Measurements from ENCODE around the gene AMPD1.

The AMPD1 gene

DNA sequence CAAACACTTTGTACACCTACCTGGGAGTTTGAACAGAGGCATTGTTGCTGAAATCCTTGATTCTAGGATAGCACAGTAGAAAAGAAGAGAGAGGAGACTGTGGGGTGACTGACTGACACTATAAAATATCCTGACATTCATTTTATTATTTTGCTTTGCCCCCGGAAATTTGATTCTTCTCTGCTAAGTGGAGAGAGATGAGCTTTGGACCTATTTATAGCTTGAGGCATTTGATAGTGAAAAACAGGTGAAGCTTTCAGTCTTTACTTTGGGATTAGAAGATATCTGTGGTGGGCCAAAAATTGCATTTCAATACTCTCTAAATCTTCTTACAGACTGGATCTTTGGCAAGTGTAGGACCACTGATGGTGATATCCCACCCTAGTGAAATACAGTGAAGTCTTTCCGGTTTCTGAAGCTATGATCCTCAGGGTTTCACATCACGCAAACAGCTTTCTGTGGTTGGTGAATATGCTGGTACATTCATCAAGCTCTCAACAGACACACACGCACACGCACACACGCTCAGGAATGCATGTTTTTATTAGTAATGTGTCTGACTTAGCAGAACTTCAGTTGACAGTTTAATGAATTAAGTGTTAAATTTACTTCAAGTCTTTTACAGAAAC lies at the start of gene AMPD1:
AMPD1 (minus strand) TSS at position 117 of the 629 bp plus-strand sequence; CDS start at position 42, 75 bp downstream.
- DNase-seq (ENCODE audit: low read depth), result no peak

DNA sequence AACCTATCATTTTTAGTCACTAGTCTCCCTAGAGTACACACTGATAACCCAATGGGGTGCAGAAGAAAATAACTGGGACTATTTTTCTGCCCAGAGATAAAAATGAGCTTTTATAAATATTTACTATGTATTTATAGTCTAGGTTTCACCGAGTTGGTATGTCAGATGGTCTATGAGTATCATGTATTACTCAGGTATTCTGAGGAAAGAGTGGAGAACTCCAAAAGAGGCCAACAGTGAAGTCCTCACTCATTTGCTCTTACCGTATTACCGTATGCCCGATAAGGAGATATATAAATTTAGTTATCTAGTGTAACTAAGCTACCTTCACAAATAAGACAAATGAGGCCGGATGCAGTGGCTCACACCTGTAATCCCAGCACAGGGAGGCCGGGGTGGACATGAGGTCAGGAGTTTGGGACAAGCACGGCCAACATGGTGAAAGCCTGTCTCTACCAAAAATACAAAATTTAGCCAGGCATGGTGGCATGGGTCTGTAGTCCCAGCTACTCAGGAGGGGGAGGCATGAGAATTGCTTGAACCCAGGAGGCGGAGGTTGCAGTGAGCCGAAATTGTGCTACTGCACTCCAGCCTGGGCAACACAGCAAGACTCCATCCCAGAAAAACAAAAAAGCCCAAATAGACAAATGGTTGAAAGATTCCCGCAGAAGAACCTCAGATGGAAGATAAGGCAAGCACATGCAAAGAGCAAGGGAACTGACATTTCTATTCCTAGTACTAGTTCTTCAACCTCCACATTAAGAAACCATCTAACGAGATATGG lies 46.8 kb upstream of the AMPD1 start:
- DNase-seq (ENCODE audit: low read depth), result no peak

DNA sequence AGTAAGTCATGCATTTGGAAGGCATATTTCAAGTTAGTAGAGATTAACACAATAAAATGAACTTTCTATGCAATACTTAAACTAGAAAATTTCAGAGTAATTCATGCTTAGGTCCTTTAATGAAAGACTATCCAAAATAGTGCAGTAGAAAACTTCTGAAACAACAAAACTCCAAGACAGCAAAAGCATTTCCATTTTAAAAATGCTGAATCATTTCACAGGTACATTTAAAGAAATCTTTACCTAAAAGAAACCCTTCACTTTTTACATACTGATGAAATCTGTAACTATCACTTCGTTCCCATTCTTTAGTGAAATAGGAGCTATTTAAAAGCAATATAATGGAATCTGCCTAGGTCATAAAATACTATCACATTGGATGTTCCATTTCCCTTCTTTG lies 45.0 kb upstream of the AMPD1 start:
- DNase-seq (ENCODE audit: low read depth), result no peak

DNA sequence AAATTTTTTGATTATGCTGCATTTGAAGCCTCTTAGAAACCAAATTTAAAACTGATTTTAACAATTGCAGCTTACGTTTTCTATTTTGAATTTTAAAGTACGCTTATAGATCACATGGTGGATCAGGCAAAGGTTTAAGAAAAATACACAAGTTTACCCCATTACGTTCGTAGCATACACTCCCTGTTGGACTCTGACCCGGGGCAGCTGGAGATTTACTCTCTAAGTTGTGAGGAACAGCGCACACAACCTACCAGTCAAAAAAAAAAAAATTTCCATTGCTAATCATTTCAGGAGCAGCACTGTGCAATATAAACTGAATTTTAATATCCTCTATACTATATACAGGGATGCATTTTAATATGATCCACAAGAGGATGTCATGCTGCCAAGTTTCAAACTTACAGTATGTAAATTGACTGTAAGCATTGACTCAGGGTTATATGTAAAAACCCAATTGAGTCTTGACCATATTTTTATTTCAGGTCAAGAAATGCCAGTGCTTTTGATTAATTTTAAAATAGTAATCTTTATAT lies 42.0 kb upstream of the AMPD1 start:
- no peak for DNase-seq (ENCODE audit: low read depth)

DNA sequence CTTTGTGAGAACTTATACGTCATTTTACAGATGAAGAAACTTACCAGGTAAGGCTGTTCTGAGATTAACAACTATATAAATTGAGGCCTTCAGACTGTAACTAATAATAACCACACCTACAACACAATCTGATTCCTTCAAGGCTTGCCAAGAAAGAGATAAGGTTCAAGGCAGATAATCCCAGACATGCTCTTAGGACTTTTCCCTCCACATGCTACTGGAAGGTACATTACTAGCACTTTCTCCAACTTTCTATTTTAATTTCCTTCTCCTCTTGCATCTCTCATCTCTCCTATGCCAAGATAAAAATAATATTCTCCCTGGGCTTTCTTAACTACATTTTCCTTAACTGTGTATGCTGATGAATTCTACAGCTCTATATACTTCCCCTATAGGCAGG lies 40.1 kb upstream of the AMPD1 start:
- DNase-seq (ENCODE audit: low read depth), result no peak

DNA sequence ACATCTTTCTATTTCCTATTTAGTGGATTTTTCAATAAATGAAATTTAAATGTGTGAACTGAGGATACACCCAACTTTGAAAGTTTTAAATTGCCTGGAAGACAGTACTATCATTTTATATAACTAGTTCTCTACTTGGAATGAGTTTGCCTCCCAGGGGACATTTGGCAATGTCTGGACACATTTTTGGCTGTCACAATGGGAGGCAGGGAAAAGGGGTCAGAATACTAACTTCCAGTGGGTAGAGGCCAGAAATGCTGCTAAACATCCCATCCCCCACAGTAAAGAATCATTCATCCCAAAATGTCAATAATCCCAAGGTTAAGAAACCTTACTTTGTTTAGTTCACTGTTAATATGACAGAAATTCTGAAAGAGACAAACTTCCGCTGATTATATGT lies 34.4 kb upstream of the AMPD1 start:
- no peak for DNase-seq (ENCODE audit: low read depth)

DNA sequence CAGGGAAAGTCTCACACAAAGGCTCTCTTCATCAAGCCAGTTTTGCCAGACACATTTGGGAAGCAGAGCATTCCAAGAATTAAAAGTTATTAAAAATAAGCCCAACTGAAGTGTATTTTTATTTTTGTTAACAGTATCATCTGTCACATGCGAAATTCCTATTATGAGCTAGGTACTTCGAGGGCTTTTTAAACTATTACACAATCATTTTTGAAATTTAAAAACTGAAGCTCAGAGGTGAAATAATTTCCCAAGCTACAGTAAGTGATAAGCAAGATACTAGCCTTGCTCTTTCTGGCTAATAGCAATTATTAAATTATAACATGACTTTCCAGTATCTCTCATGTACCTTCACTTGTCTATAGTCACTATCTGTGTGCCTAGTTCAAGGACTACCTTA lies 33.2 kb upstream of the AMPD1 start:
- DNase-seq (ENCODE audit: low read depth), result no peak

DNA sequence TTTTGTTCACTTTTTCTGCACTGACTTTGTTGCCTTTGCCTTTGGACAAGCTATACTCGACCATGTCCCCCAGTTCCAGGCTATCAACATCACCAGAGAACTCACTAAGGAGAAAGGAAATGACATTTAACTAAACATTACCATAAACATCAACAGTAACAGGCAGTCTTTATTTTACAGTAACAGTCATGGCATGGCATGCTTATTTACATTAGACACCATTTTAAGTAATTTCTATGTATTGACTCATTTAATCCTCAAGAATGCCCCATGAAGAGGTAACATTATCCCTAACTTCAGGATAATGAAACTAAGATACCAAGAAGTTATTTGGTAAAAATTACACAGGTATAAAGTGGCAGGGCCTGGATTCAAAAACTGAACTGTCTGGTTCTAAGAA lies 29.9 kb upstream of the AMPD1 start:
- DNase-seq (ENCODE audit: low read depth), result no peak

DNA sequence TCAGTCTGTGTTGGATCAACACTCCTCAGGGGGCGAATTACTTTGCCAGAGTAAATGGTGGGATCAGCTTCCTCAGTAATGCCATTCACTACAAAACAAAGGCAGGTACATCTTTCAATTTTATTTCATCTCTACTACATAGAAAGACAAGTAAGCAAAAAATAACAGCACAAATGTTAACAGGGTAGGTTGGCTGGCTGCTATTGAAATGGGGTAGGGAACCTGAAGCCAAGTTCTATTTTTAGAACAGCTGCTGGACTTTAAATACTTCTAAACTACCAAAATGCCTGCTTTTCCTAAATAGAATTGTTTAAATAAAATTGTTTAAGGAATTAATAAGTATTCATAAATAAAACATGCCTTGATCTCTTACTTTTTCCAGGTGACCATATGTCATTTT lies 28.6 kb upstream of the AMPD1 start:
- no peak for DNase-seq (ENCODE audit: low read depth)

DNA sequence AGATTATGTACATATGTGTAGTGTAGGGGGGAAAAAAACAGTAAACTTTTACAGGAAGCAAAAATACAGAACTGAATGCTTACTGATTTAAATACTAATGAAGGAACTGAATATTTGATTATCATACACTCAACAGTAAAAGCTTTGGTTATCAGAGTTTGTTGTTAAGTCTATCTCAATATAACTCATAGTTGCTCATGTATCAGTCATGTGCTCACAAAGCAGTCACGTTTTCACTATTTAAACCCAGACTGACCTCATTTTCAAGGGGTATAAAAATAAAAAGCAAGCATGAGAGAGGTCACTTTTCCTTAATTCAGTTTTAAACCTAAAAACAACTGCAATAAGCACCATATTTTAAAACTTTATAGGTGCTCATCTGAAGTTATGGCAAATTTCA lies 28.1 kb upstream of the AMPD1 start:
- no peak for DNase-seq (ENCODE audit: low read depth)

DNA sequence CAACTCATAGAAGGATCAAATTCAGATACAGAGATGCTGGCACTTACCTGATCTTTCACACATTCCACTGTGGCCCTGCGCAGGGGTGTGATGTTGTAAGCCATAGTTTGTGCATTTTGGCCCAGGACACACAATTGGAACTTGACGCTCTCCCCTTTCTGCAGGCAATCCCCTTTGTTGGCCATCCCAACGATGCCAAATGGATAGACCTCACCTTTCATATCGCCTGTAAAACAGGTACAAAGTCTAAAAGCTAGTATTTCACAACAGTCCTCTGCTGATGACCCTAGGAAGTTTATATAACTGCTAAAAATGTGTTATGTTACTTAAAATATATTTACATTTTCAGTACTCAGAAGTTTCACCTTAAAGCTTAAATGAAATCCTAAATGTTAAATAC lies 25.1 kb upstream of the AMPD1 start:
- no peak for DNase-seq (ENCODE audit: low read depth)

DNA sequence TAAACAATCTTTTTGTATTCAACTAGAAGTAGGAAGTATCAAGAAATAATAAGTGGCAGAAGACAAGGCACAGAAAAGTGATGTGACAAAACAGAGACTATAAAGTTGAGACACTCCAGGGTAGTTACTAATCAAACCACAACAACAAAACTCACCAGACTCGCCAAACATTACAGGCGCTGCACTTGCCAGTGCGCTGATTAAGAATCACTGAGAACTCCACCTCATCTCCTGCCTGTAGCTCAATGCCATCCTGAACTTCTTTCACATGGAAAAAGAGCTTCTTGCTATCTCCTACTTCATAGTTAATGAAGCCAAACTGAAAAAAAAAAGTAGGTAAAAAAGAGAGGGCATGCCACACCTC lies 24.1 kb upstream of the AMPD1 start:
- no peak for DNase-seq (ENCODE audit: low read depth)

DNA sequence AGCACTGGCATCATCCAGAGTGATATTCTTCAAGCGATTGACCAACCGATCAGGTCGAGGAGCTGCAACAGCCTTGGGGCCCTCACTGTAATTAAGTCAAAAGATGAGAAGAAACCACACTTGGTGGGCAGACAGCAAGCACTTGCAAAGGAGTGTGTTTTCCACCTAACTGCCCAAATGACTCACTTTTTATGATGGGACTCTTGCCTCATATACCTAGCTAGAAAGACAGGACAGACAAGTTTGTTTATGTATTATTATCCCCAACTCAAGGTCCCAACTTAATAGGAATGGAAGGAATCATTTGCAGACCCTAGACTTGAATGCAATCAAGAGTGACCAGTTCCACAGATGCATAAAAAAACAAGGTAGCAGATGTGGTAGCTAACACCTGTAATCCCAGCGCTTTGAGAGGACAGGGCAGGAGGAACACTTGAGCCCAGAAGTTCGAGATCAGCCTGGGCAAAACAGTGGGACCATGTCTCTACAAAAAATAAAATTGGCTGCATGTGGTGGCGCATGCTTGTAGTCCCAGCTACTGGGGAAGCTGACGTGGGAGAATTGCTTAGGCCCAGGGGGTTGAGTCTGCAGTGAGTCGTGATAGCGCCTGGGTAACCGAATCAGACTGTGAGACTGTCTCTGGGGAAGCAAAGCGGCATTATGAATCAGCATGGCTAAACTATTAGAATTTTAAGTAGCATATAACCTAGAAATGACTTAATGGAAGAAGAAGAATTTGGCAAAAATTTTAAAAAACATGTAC lies 23.5 kb upstream of the AMPD1 start:
- DNase-seq (ENCODE audit: low read depth), result no peak

DNA sequence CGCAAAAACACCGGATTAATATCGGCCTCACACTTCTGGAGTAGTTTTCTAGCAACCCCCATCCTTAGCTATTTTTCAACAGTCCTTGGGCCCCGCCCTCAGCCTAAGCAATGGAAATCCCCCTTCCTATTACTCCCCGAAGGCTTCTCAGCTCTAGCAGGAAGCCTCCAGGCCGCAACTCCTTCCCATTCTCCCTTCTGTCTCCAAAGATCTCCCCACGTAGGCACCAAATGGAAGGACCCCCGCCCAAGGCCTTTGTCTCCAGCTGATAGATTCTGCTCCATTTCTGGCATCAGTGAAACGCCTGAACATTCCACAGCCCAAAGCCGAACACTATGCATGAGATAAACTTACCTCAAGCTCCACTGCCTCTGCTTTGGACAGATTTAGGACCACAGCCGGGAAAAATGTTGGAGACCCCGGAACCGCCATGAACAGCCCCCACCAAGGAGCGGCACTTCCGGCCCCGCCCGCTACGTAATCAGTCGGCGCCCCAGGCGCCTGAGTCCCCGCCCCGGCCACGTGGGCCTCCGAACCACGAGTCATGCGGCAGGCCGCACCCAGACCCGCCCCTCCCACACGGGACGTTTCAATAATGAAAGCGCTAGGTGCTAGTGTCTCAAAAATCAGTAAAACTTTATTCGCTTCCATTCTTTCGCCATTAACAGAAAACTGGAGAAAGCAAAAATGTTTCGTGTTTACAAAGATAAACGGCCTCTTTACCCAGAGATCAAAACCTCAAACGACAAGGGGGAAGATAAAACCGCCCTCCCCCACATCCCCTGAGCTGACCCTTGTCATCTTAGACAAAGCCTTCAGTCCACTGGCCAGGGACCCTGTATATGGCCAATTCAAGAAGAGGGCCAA lies 21.2 kb upstream of the AMPD1 start, which contains the start of gene NRAS:
NRAS (minus strand) TSS at position 468 of the 867 bp plus-strand sequence. CDS start 611 bp downstream, outside the sequence.
- peak; percentile 73 for DNase-seq (ENCODE audit: low read depth)

DNA sequence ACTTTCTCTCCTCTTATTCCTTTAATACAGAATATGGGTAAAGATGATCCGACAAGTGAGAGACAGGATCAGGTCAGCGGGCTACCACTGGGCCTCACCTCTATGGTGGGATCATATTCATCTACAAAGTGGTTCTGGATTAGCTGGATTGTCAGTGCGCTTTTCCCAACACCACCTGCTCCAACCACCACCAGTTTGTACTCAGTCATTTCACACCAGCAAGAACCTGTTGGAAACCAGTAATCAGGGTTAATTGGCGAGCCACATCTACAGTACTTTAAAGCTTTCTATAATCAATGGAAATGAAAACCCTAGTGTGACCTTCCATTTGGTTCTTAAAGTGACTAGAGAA lies 20.6 kb upstream of the AMPD1 start:
- no peak for DNase-seq (ENCODE audit: low read depth)

DNA sequence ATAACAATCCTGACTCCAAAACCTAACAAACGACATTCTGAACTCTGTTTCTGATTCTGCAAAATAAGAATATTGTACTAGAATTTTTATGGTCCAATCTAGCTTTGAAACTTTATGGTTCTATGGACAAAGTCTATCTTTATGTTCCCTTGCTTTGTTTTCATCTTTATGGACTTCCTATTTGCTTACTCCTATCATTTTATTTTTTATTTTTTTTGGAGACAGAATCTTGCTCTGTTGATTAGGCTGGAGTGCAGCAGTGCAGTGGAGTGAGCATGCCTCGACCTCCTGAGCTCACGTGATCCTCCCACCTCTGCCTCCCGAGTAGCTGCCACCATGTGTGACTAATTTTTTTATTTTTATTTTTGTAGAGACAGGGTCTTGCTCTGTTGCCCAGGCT lies 17.6 kb upstream of the AMPD1 start:
- no peak for DNase-seq (ENCODE audit: low read depth)

DNA sequence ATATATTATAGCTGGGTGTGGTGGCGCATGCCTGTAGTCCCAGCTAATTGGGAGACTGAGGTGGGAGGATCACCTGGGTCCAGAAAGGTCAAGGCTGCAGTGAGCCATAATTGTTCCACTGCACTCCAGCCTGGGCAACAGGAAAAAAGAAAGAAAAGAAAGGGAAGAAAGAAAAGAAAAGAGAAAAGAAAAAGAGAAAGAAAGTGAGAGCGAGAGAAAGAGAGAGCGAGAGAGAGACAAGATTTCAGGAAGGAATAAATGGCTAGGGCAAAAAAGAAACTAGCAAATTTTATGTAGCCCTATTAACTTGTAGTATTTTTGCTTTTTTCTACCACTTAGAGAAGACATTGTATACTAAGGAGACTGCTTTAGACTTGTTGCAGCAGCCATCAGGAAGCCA lies 15.0 kb upstream of the AMPD1 start:
- no peak for DNase-seq (ENCODE audit: low read depth)

DNA sequence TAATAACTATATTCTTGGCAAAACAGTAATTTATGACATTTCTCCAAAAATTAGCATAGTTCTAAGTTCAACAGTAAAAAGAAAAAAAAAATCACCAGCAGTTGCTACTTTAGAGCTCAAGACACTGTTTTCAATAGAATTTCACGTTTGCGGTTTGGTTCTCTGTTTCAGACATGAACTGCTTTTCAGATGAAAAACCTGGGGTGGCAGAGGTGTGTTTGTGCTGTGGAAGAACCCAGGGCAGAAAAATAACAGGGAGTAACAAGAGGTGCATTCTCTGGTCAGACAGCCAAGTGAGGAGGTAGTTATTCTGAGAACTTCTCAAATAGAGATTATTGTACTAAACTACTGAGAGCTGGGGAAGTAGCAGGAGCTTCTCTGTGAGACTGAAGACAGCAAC lies 12.3 kb upstream of the AMPD1 start:
- no peak for DNase-seq (ENCODE audit: low read depth)

DNA sequence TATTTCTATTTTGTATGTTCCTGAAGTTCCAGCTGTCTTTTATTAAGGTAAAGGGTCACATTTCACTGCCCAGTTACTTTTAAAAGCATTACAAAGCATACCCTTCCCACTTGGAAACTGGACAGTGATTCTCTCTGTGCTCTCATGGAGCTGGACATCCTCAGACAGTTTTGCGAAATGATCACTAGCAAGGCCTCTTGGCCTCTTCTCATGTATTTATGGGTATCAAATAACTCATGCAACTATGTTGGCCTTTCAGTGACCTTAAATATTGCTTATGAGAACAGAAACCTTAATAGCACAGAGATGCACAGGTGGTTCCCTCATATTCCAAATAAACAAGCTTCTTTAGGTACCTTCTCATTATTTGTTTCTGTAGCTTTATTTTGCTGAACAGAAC lies 7.9 kb upstream of the AMPD1 start:
- DNase-seq (ENCODE audit: low read depth), result no peak

DNA sequence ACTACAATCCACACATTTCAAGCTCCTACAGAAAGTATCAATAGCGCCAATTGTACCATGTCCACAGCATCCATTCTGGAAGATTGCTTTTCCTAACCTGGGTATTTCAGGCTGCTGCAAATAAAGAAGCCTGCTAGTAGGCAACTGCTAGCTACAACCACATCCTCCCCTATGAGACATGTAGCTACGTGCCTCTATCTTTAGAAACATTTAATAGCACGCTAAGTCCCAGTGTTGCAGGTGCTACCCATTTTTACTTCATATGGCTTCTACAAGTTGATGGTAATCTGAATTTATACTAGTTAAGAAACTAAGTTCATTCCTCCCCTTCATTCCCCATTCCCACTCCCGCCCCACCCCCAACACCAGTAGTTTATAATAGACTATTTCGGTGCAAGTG lies 7.4 kb upstream of the AMPD1 start:
- no peak for DNase-seq (ENCODE audit: low read depth)

DNA sequence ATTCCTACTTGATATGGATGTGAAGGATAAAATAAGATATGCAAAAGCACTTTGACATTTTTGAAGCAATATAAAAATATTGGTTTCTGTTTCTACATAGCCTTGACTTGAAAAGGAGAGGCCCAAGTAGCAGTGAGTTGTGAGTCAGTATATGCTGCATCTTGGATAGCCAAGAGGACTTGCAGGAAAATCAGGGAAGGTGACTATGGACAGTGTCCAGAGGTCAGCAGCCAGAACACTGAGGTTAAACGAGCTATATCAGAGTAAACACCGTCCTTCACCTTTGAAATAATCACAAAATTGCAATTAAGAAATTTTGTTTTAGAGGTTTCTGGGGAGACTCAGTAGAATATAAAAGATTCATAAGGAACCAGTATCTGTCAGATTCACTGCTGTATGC lies 6.6 kb upstream of the AMPD1 start:
- DNase-seq (ENCODE audit: low read depth), result no peak

DNA sequence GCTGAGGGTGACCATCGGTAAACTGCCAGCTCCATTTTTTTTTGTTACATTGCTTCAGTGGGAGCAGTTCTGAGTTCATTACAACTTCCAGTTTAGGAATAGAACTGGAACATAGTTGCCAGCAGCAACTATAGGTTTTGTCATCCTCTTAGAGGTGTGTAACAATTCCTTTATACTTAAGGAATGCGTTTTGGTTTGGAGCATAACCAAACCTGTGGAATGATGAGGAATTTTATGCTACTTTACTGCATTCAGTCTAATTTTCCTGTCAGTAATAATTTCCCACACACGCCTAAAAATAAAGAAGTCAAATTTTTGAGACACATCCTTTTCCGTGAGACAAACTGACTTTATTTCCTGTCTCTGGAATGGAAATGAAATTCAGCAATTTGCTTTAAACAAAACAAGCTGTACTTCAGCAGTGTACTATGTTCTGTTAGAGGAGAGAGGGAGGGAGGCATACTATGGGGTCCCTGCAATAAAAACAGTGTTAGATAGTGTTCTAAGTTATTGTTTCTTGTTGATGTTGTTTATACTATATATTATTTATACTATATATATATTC lies 4.8 kb upstream of the AMPD1 start:
- no peak for DNase-seq (ENCODE audit: low read depth)

All from fibroblast of the conjunctiva (primary cell).